KMS-11 (cell line): ENCODE results near the gene PBX3.

ENCODE experiments used
- H2AFZ ChIP-seq: fragments of 200-600 bp; sonication (generic); 2 replicates; pipeline ENCODE4 v1.6.1; 2016; ENCODE audit warnings: antibody characterized with exemption, mixed run types, low read depth
- H3K27ac ChIP-seq: fragments of 200-600 bp; sonication (generic); 2 replicates; pipeline ENCODE4 v1.6.1; 2016; ENCODE audit warnings: mild to moderate bottlenecking, mixed run types
- H3K27me3 ChIP-seq: fragments of 200-600 bp; sonication (generic); 2 replicates; pipeline ENCODE4 v1.6.1; 2017; ENCODE audit warnings: mild to moderate bottlenecking, low read depth, mixed run types, moderate library complexity; ENCODE audit not compliant: insufficient read depth
- H3K36me3 ChIP-seq: fragments of 200-600 bp; sonication (generic); 2 replicates; pipeline ENCODE4 v1.6.1; 2017; ENCODE audit warnings: mild to moderate bottlenecking, mixed run types; ENCODE audit not compliant: insufficient read depth
- H3K4me1 ChIP-seq: fragments of 200-600 bp; sonication (generic); 2 replicates; pipeline ENCODE4 v1.6.1; 2016; ENCODE audit warnings: mild to moderate bottlenecking, low read depth, mixed run types; ENCODE audit not compliant: poor library complexity, severe bottlenecking
- H3K4me2 ChIP-seq: fragments of 200-600 bp; sonication (generic); 2 replicates; pipeline ENCODE4 v1.7.0; 2016; ENCODE audit warnings: mild to moderate bottlenecking, mixed run types
- H3K4me3 ChIP-seq: fragments of 200-600 bp; sonication (generic); IDR thresholded peaks from 2 replicates; pipeline ENCODE4 v1.6.1; 2017; ENCODE audit warnings: low read depth, low read length, mixed read lengths; ENCODE audit not compliant: insufficient read depth
- H3K79me2 ChIP-seq: fragments of 200-600 bp; sonication (generic); 2 replicates; pipeline ENCODE4 v1.6.1; 2016; ENCODE audit warnings: low read depth, mixed run types; ENCODE audit not compliant: insufficient read depth
- H3K9ac ChIP-seq: fragments of 200-600 bp; sonication (generic); 2 replicates; pipeline ENCODE4 v1.6.1; 2016; ENCODE audit warnings: mild to moderate bottlenecking, mixed run types
- H4K20me1 ChIP-seq: fragments of 200-600 bp; sonication (generic); 2 replicates; pipeline ENCODE4 v1.6.1; 2016; ENCODE audit warnings: mild to moderate bottlenecking, mixed run types; ENCODE audit not compliant: insufficient read depth
- TF ChIP-seq, protein P1 (sequence below): fragments of 200-600 bp; sonication (generic); conservative IDR thresholded peaks from 2 replicates; pipeline ENCODE4 v1.6.1; 2017; ENCODE audit warnings: low read depth, mild to moderate bottlenecking, antibody characterized with exemption, low read length, moderate library complexity, mixed read lengths

PBX3 gene

DNA sequence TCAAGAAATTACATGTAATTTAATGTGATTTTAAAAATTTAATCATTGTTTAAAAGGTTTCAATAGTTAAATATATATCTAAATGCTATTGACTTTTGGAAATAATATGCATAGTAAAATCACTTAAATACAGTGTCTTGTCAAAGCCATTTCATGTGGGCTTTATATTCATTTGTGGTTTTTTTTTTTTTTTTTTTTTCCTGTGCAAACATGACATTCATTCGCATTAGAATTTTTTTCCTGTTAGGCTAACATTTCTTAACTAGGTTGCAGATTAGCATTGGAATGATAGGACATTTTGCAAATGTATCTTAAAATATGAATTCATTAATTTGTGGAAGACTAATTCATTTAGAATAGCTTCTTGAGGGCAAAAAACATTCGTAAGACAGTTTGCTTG, 149.8 kb downstream of the PBX3 start:
- H3K4me3 ChIP-seq = no peak overlapping the region
- peaks cover 88% of the 10 kb centered on the region for H3K4me1 ChIP-seq
- H2AFZ ChIP-seq = no peak overlapping the region
- no peak overlapping the region for H3K4me2 ChIP-seq
- peaks cover 72% of the 10 kb centered on the region for H4K20me1 ChIP-seq
- TF ChIP-seq, protein P1, sequence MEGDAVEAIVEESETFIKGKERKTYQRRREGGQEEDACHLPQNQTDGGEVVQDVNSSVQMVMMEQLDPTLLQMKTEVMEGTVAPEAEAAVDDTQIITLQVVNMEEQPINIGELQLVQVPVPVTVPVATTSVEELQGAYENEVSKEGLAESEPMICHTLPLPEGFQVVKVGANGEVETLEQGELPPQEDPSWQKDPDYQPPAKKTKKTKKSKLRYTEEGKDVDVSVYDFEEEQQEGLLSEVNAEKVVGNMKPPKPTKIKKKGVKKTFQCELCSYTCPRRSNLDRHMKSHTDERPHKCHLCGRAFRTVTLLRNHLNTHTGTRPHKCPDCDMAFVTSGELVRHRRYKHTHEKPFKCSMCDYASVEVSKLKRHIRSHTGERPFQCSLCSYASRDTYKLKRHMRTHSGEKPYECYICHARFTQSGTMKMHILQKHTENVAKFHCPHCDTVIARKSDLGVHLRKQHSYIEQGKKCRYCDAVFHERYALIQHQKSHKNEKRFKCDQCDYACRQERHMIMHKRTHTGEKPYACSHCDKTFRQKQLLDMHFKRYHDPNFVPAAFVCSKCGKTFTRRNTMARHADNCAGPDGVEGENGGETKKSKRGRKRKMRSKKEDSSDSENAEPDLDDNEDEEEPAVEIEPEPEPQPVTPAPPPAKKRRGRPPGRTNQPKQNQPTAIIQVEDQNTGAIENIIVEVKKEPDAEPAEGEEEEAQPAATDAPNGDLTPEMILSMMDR = no peak
- no peaks in the 10 kb centered on the region for H3K27me3 ChIP-seq
- H3K27ac ChIP-seq = no peak overlapping the region
- H3K36me3 ChIP-seq = no peaks in the 10 kb centered on the region
- peaks cover 94% of the 10 kb centered on the region for H3K79me2 ChIP-seq
- no peak overlapping the region for H3K9ac ChIP-seq

DNA sequence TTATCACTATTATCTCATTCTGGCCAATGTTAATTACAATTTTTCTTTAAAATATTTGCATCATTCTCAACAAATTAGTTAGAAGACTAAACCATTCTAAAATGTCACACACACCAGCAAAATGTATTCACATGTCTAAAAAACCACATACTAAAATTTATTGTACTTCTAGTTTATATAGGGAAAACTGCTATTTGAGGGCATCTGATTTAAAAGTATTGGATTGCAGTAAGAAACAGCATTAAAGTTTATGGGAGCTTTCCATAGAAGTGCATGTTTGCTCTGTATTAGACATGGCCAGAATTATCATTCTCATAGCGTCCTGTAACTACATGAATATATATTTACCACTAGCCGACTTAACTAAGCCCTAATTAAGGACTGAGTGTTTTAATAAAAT, 150.3 kb downstream of the PBX3 start:
- Histone ChIP-seq H3K27ac (no peak overlapping the region), H2AFZ (no peak overlapping the region), H3K27me3 (no peaks in the 10 kb centered on the region), H3K79me2 (peaks cover 96% of the 10 kb centered on the region), H3K4me3 (no peak overlapping the region), H3K9ac (no peak overlapping the region), H3K4me1 (peaks cover 92% of the 10 kb centered on the region), H3K4me2 (no peak overlapping the region), H4K20me1 (peaks cover 77% of the 10 kb centered on the region), H3K36me3 (no peaks in the 10 kb centered on the region)
- TF ChIP-seq, protein P1 = no peak

DNA sequence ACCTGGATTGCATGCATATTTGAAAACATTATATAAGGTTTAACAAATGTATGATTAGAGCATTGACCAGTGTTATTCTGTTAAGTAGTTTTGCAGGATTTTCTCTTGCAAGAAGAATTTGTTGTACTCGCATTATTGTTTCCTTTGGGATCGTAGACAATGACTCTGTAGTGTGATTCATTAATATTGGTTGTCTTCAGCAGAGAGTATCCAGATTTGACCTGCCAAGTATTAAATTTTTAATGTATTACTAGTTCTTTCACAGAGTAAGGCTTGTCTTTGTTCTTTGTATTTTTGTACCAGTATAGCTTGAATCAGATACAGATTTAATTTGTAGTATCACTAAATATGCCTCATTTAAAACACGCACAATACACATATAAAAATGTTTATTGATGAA, 155.0 kb downstream of the PBX3 start:
- Histone ChIP-seq H3K27me3 (no peaks in the 10 kb centered on the region), H3K36me3 (no peaks in the 10 kb centered on the region), H2AFZ (no peak overlapping the region), H3K79me2 (peaks cover 95% of the 10 kb centered on the region), H3K9ac (no peak overlapping the region), H3K4me2 (no peak overlapping the region), H3K4me3 (no peak overlapping the region), H3K4me1 (peaks cover 88% of the 10 kb centered on the region), H4K20me1 (peaks cover 64% of the 10 kb centered on the region), H3K27ac (no peak overlapping the region)
- TF ChIP-seq, protein P1 = no peak

DNA sequence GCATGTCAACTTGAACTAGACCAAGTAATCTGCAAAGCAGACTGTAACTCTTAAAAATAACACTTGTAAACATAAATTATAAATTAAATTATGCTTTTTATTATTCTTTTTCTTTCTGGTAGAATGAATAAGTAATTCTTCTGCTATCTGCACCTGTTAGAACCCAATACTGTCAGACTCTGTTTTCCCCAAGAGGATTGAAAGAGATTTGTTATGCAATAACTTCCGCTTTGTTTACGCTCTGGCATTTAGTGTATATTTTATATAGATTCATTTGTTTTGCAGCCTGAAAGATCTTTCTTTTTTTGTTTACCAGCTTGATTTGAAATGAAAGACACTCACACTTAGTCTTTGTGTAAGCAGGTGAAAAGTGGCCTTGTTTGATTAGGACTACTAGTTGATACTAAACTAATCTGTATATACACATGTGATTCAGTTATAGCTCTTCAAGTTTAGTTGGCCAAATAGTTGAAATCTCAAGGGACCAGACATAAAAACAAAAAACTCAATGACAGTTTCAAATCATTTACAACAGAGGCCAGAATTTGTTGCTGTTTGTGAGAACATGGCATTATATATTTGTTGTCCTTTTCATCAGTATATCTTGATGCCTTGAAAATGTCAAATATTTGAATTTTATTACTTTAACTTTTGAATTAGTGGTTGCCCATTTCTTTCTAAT, 155.8 kb downstream of the PBX3 start:
- Histone ChIP-seq H3K4me3 (no peak overlapping the region), H4K20me1 (peaks cover 57% of the 10 kb centered on the region), H2AFZ (no peak overlapping the region), H3K79me2 (peaks cover 95% of the 10 kb centered on the region), H3K36me3 (no peaks in the 10 kb centered on the region), H3K4me1 (peaks cover 83% of the 10 kb centered on the region), H3K9ac (no peak overlapping the region), H3K27me3 (no peaks in the 10 kb centered on the region), H3K27ac (no peak overlapping the region), H3K4me2 (no peak overlapping the region)
- TF ChIP-seq, protein P1 = no peak
